ENCODE results near the gene DEK.

DNA sequence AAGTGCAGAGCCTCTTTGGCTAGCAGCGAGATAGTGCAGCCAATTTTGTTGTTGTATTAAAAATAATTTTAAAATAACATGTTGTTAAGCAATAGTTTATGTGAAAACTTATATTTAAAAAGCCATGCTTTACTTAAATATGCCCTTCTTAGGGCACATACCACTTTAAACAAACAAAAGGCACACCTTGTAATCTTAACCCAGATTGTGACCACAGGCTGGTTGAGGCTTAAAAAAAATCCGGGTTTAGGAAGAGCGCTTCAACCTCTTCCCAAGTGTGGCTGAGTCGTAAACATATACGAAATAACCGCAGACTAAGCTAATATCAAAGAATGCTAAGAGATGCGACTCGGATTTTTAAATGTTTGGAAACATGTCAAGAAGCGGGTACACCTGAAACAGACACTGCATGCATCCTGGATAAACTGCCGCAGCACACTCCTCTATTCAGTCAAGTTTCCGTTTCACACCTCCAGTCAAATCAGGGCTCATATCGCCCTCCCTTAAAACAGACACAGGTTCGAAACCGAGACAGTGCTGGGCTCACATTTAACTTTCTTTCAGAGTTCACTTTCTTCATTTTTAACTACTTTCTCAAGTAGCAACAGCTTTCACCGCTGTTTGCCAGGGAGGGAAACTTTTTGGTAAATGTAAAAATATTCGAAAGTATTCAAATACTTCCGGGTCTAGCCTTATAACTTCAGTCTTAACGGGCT, 1.5 kb downstream of the DEK start:
- TF ChIP-seq, protein P1, sequence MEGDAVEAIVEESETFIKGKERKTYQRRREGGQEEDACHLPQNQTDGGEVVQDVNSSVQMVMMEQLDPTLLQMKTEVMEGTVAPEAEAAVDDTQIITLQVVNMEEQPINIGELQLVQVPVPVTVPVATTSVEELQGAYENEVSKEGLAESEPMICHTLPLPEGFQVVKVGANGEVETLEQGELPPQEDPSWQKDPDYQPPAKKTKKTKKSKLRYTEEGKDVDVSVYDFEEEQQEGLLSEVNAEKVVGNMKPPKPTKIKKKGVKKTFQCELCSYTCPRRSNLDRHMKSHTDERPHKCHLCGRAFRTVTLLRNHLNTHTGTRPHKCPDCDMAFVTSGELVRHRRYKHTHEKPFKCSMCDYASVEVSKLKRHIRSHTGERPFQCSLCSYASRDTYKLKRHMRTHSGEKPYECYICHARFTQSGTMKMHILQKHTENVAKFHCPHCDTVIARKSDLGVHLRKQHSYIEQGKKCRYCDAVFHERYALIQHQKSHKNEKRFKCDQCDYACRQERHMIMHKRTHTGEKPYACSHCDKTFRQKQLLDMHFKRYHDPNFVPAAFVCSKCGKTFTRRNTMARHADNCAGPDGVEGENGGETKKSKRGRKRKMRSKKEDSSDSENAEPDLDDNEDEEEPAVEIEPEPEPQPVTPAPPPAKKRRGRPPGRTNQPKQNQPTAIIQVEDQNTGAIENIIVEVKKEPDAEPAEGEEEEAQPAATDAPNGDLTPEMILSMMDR (IDR thresholded peaks at IDR 0.05; ENCODE audit: insufficient read depth, low read length), result no peak
- TF ChIP-seq POLR2AphosphoS5 (IDR thresholded peaks at IDR 0.05; ENCODE audit: low read depth), result no peak
